Activated naive CD4-positive, alpha-beta T cell treated with anti-CD3 and anti-CD28 coated beads, Interleukin-2, amount 50 U/mL, for 24 hours (primary cell): ENCODE data around the gene KCTD11.
"Not testable (repeated sequence)": the region's sequence is repeated elsewhere in the genome, so short reads cannot be mapped to it uniquely, and the experiment has no call there.

ENCODE experiments used
- H3K27ac Mint-ChIP-seq: one replicate; pipeline ENCODE4 v1.8.0; 2021; ENCODE audit warnings: mild to moderate bottlenecking, mixed read lengths
- H3K27me3 Mint-ChIP-seq: one replicate; pipeline ENCODE4 v1.8.0; 2021; ENCODE audit warnings: mixed read lengths
- H3K36me3 Mint-ChIP-seq: one replicate; pipeline ENCODE4 v1.8.0; 2021; ENCODE audit warnings: mixed read lengths
- H3K4me1 Mint-ChIP-seq: one replicate; pipeline ENCODE4 v1.8.0; 2021; ENCODE audit warnings: mixed read lengths
- H3K4me3 Mint-ChIP-seq: one replicate; pipeline ENCODE4 v1.8.0; 2021; ENCODE audit warnings: mild to moderate bottlenecking, mixed read lengths
- H3K9me3 Mint-ChIP-seq: one replicate; pipeline ENCODE4 v1.8.0; 2021; ENCODE audit warnings: mixed read lengths

The KCTD11 gene

DNA sequence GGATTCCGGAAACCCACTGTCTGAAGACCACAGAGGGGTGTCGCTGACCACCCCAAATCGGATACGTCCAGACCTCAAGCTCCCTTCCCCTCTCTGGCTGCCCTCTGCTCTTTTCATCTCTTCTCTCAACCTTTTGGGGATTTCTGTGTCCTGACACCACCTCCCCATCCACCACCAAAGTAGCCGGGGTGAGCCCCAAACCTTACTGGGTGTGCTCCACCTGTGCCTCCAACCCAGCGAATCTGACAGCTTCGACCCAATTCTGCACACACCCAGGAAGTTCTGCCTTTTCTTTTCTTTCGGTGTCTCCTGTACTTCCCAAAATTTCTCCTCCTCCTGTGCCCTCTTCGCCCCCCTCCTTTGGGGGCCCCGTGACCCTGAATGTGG lies 534 bp downstream of the KCTD11 start:
- H3K36me3 Mint-ChIP-seq = no peaks in the 10 kb centered on the region

DNA sequence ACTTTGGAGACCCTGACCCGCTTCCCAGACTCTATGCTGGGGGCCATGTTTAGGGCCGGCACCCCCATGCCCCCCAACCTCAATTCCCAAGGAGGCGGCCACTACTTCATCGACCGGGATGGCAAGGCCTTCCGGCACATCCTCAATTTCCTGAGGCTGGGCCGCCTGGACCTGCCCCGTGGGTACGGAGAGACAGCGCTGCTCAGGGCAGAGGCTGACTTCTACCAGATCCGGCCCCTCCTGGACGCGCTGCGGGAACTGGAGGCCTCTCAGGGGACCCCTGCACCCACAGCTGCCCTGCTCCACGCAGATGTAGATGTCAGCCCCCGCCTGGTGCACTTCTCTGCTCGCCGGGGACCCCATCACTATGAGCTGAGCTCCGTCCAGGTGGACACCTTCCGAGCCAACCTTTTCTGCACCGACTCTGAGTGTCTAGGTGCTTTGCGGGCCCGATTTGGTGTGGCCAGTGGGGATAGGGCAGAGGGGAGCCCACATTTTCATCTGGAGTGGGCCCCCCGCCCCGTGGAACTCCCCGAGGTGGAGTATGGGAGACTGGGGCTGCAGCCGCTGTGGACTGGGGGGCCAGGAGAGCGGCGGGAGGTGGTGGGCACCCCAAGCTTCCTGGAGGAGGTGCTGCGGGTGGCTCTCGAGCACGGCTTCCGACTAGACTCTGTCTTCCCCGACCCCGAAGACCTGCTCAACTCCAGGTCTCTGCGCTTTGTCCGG lies 1.1 kb downstream of the KCTD11 start:
- H3K4me1 Mint-ChIP-seq = peaks cover 22% of the 10 kb centered on the region
- H3K27me3 Mint-ChIP-seq = no peaks in the 10 kb centered on the region
- H3K4me3 Mint-ChIP-seq = peak overlapping the region; percentile 86
- no peaks in the 10 kb centered on the region for H3K9me3 Mint-ChIP-seq
- no peaks in the 10 kb centered on the region for H3K36me3 Mint-ChIP-seq
- H3K27ac Mint-ChIP-seq = peak overlapping the region; percentile 89

More for the DNA sequence above, 534 bp downstream of the KCTD11 start:
- peak overlapping the region; percentile 86 for H3K4me3 Mint-ChIP-seq
- peak overlapping the region; percentile 89 for H3K27ac Mint-ChIP-seq
- H3K4me1 Mint-ChIP-seq = peaks cover 22% of the 10 kb centered on the region
- no peaks in the 10 kb centered on the region for H3K9me3 Mint-ChIP-seq
- H3K27me3 Mint-ChIP-seq = no peaks in the 10 kb centered on the region

DNA sequence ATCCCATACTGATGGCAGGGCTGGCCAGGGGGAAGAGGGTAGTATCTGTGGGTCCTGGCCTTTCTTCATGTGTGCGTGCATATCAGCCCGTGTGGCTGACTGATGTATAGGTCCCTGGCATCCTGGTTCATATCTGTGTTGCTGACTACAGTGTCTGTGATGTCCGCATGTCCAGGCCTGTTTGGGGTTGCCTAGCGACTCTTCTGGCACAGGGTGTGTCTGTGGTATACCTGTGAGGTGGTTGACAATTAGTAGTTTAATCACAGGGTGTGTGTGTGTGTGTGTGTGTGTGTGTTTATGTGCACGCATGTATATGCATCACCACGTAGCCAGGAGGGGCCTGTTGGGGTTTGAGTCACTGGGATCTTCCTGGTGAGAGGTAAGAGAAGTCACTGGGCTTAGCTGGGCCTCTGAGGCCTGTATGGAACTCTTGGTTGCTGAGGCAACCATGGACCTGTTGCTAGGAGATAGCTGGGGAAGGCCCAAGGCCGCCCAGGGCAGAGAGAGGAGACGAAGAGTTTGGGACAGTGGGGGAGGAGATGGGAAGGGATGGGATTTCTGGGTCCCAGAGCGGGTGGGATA lies 2.4 kb downstream of the KCTD11 start:
- Mint-ChIP-seq H3K36me3 (no peaks in the 10 kb centered on the region), H3K4me3 (no peak overlapping the region), H3K27me3 (no peaks in the 10 kb centered on the region), H3K9me3 (no peaks in the 10 kb centered on the region), H3K27ac (peak overlapping the region; percentile 82), H3K4me1 (peaks cover 22% of the 10 kb centered on the region)

DNA sequence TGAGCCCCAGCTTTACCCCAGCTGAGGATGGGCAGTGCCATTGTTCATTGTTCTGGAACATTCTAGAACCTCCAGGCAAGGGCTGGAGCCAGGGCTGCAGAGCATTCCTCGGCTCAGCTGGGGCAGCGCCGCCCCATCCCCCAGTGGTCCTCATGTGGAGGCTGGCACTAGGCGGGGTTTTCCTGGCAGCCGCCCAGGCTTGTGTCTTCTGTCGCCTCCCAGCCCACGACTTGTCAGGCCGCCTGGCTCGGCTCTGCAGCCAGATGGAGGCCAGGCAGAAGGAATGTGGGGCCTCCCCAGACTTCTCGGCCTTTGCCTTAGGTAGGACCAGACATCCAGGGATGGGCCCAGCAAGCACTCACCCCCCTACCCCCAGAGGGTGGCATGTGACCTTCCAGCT lies 3.1 kb downstream of the KCTD11 start, which contains the start of gene TMEM95:
Gene TMEM95 (plus strand): TSS at position 104 of the 400 bp plus-strand sequence. CDS start 49 bp downstream, at position 153.
- H3K27me3 Mint-ChIP-seq = no peaks in the 10 kb centered on the region
- H3K27ac Mint-ChIP-seq = peak within 1 kb of the TSS; percentile 82
- H3K4me1 Mint-ChIP-seq = peaks cover 22% of the 10 kb centered on the region
- no peak within 1 kb of the TSS for H3K4me3 Mint-ChIP-seq
- H3K9me3 Mint-ChIP-seq = no peaks in the 10 kb centered on the region
- no peaks in the 10 kb centered on the region for H3K36me3 Mint-ChIP-seq

DNA sequence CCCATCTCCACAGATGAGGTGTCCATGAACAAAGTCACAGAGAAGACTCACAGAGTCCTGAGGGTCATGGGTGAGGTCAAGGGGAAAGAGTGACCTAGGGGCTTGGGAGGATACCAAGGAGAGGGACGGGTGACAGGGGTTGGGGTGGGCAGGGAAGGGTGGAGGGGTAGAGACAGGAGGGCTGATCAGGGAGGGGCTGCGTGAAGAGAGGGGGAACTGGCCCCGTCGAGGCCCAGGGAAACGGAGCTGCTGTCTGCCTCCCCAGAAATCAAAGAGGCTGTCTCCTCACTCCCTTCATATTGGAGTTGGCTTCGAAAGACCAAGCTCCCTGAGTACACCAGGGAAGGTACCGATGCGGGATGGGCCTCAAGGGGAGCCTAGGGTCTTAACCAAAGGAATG lies 3.6 kb downstream of the KCTD11 start:
- H3K9me3 Mint-ChIP-seq = no peaks in the 10 kb centered on the region

DNA sequence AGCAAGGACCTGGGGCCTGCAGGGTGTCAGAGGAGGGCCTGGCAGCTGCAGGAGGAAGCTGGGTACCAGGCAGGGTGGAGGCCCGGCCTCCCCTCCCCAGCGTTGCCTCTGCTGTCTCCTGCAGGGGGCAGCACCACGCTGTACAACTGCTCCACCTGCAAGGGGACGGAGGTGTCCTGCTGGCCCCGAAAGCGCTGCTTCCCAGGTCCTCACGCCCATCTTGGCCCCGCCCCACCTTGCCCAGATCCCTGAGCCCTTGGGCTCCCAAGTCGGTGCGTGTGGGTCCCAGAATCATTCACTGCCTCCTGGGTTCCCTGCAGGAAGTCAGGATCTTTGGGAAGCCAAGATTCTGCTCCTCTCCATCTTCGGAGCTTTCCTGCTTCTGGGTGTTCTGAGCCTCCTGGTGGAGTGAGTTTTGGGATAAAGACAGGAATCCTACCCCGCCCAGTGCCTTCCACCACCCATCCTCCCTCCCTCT lies 4.1 kb downstream of the KCTD11 start:
- Mint-ChIP-seq H3K4me1 (peaks cover 22% of the 10 kb centered on the region), H3K9me3 (no peaks in the 10 kb centered on the region), H3K27ac (no peak overlapping the region), H3K4me3 (no peak overlapping the region), H3K27me3 (no peaks in the 10 kb centered on the region), H3K36me3 (no peaks in the 10 kb centered on the region)

More for the DNA sequence above, 3.6 kb downstream of the KCTD11 start:
- no peaks in the 10 kb centered on the region for H3K36me3 Mint-ChIP-seq
- H3K4me3 Mint-ChIP-seq = no peak overlapping the region
- no peaks in the 10 kb centered on the region for H3K27me3 Mint-ChIP-seq
- H3K27ac Mint-ChIP-seq = no peak overlapping the region
- peaks cover 22% of the 10 kb centered on the region for H3K4me1 Mint-ChIP-seq

DNA sequence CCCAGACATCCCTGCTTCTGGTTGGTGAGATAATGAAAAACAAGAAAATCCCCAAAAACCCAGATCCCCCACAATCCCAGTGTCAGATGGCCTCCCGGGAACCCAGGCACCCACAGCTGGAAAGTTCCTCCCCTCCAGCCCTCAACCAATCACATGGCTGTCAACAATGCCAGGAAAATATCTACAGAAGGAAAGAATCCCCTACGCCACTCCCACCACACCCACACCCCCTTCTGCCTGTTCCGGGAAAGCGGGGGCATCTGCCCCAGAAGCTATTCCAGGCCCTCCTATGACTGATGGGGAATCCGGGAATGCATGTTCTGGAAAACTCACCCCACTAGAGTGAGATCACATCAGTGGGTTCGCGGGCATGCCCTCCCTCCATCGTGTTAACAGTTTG lies 4.8 kb downstream of the KCTD11 start:
- no peaks in the 10 kb centered on the region for H3K27me3 Mint-ChIP-seq
- H3K9me3 Mint-ChIP-seq = no peaks in the 10 kb centered on the region
- no peaks in the 10 kb centered on the region for H3K36me3 Mint-ChIP-seq
- H3K4me3 Mint-ChIP-seq = no peak overlapping the region
- no peak overlapping the region for H3K27ac Mint-ChIP-seq
- H3K4me1 Mint-ChIP-seq = peaks cover 19% of the 10 kb centered on the region

DNA sequence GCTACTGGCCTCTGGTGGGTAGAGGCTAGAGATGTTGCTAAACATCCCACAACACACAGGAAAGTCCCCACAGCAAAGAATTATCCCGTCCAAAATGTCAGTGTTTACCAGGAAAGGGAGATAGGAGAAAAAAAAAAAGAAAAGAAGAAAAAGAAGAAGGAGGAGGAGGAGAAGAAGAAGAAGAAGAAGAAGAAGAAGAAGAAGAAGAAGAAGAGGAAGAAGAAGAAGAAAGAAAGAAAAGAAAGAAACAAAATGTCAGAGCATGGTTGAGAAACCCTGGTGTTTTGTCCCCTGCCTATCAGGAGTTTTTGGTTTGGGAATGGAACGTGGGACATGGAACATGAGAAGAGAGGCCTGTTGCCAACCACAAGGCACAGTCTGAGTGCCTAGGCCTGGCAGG lies 5.4 kb downstream of the KCTD11 start:
- H3K9me3 Mint-ChIP-seq = no peaks in the 10 kb centered on the region
- H3K27me3 Mint-ChIP-seq = no peaks in the 10 kb centered on the region
- no peak overlapping the region for H3K27ac Mint-ChIP-seq
- no peaks in the 10 kb centered on the region for H3K36me3 Mint-ChIP-seq
- H3K4me3 Mint-ChIP-seq = no peak overlapping the region
- peaks cover 17% of the 10 kb centered on the region for H3K4me1 Mint-ChIP-seq

DNA sequence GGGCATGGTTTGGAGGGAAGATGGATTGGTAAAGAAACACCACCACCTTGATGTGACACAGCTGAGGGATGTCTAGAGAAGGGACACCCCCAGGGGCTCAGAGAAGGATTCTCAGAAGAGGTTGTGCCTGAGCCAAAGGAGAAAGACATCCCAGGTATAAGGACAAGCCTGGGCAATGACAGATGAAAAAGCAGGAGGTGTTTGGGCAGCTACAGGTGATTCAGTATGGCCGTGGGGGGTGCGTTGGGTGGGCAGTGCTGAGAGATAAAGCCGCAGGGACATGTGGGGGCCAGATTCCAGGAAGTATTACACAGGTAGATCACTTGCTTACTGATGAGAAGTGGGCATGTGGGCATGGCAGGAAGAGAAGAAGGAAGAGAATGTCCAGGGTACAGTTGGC lies 9.9 kb downstream of the KCTD11 start:
- no peaks in the 10 kb centered on the region for H3K27me3 Mint-ChIP-seq
- H3K36me3 Mint-ChIP-seq = no peaks in the 10 kb centered on the region
- H3K27ac Mint-ChIP-seq = no peak overlapping the region
- H3K4me1 Mint-ChIP-seq = no peaks in the 10 kb centered on the region
- H3K4me3 Mint-ChIP-seq = no peak overlapping the region
- H3K9me3 Mint-ChIP-seq = no peaks in the 10 kb centered on the region

DNA sequence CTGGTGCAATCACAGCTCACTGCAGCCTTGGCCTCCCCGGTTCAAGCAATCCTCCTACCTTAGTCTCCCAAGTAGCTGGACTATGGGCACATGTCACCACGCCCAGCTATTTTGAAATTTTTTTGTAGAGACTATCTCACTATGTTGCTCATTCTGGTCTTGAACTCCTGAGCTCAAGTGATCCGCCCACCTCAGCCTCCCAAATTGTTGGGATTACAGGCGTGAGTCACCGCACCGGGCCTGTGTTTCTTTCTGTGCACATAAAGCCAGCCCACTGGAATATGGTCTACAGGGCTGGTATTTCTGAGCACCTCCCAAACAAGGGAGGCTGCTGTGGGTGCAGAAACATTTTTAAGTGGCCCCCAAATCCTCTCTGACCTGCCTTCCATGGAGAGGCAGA lies 11.3 kb downstream of the KCTD11 start:
- no peaks in the 10 kb centered on the region for H3K4me1 Mint-ChIP-seq
- H3K27ac Mint-ChIP-seq = no peak overlapping the region
- no peak overlapping the region for H3K4me3 Mint-ChIP-seq
- no peaks in the 10 kb centered on the region for H3K36me3 Mint-ChIP-seq
- no peaks in the 10 kb centered on the region for H3K27me3 Mint-ChIP-seq
- no peaks in the 10 kb centered on the region for H3K9me3 Mint-ChIP-seq

DNA sequence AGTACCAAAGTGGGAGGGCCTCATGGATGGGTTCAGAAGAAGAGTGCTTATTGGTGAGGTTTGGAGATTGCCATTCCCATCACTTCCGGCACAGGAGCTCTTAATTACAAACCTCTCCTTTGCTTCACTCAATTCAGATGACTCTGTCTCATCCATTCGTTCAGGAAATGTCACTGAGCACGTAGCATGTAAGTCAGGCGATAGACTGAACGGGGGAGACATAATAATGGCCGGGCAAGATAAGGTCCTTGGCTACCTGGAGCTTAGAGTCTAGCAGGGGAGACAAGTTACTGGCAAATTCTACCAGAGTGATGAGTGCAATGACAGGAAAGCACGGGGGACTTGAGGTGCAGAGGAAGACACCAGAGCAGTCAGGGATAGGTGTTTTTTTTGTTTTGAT lies 14.0 kb downstream of the KCTD11 start:
- H3K27me3 Mint-ChIP-seq, H3K36me3 Mint-ChIP-seq, H3K27ac Mint-ChIP-seq, H3K4me3 Mint-ChIP-seq, H3K9me3 Mint-ChIP-seq, H3K4me1 Mint-ChIP-seq: not testable (repeated sequence)

DNA sequence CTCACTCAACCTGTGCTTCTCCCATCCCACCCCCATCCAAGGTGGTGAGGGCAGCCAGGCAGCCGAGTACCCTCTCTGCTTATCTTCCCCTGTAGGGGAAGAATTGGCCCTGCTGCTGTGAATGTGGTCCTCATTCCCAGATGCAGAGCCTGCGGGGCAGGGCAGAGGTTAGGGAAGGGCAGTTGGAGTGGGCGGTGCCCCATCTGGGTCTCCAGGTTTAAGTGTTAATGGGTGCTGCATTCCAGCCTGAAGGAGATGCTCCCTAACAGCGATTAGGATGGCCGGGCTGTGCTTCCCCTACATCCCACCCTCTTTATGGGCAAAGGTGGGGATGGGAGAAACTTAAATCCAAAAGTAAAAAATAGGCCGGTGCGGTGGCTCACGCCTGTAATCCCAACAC lies 15.1 kb downstream of the KCTD11 start:
- H3K9me3 Mint-ChIP-seq = no peaks in the 10 kb centered on the region
- no peaks in the 10 kb centered on the region for H3K4me1 Mint-ChIP-seq
- H3K4me3 Mint-ChIP-seq = no peak overlapping the region
- H3K27me3 Mint-ChIP-seq = no peaks in the 10 kb centered on the region
- H3K36me3 Mint-ChIP-seq = no peaks in the 10 kb centered on the region
- no peak overlapping the region for H3K27ac Mint-ChIP-seq

DNA sequence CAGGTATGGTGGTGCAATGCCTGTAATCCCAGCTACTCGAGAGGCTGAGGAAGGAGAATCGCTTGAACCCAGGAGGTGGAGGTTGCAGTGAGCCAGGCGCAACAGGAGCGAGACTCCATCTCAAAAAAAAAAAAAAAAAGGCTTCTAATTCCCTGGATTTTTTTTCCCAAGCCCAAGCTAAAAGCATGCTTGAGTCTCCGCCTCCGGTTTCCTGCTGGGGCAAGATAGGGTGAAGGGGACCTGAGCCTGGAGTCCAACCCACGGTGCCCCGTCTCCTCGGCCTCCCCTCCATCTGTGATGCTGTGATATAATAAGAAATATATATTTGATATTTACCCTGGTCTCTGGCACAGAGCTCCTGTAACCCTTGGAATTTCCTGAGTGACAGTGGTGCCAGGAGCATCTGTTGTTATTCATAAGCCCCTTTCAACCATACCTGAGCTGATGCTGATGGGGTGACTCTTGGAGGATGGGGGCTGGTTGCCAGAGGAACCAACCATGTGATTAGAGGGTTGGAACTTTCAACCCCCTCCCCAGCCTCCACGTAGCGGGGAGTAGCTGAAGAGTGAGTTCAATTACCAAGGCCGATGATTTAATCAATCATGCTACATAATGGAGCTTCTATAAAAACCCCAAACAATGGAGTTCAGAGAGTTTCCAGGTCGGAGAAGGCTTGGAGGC lies 16.1 kb downstream of the KCTD11 start:
- no peaks in the 10 kb centered on the region for H3K27me3 Mint-ChIP-seq
- H3K4me1 Mint-ChIP-seq = no peaks in the 10 kb centered on the region
- H3K4me3 Mint-ChIP-seq = no peak overlapping the region
- no peaks in the 10 kb centered on the region for H3K9me3 Mint-ChIP-seq
- no peaks in the 10 kb centered on the region for H3K36me3 Mint-ChIP-seq
- H3K27ac Mint-ChIP-seq = no peak overlapping the region

DNA sequence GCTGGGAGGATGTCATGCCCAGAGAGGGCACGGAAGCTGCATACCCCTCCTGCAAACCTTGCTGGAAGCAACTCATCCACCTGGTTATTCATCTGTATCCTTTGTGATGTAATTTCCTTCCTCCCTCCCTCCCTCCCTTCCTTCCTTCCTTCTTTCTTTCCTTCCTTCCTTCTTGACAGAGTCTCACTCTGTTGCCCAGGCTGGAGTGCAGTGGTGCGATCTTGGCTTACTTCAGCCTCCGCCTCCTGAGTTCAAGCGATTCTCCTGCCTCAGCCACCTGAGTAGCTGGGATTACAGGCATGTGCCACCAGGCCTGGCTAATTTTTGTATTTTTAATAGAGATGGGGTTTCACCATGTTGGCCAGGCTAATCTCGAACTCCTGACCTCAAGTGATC lies 16.6 kb downstream of the KCTD11 start:
- not testable (repeated sequence) for H3K9me3 Mint-ChIP-seq, H3K27me3 Mint-ChIP-seq, H3K27ac Mint-ChIP-seq, H3K4me3 Mint-ChIP-seq, H3K36me3 Mint-ChIP-seq, H3K4me1 Mint-ChIP-seq

DNA sequence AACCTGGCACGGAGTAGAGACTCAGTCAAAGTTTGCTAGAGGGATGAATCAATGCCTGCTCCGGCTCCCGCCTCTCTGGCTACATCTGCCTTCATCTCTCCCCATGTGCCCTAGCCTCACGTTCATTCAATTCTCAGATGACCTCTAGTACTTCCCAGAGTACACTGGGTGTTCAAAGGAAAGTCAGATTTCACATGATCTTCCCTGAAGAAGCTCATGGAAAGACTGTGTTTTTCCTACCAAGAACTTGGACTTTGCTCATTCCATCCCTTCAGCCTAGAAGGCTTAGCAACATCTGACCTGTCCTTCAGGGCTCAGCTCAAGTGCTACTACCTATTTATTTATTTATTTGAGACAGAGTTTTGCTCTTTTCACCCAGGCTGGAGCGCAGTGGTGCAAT lies 17.9 kb downstream of the KCTD11 start:
- H3K9me3 Mint-ChIP-seq = no peaks in the 10 kb centered on the region
- H3K27ac Mint-ChIP-seq = no peak overlapping the region
- no peak overlapping the region for H3K4me3 Mint-ChIP-seq

DNA sequence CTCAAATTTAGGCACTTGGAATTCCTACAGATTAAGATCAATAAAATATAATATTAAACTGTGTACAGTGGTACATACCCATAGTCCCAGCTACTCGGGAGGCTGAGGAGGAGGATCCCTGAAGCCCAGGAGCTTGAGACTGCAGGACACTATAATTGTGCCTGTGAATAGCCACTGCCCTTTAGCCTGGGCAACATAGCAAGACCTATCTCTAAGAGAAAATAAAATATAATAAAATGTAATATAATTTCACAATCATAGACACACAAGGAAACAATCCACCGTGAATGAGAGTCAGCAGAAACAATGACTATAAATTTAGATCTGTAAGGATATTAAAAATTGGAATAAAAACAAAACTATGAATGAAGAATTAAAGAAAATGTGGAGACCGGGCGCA lies 18.9 kb downstream of the KCTD11 start:
- H3K4me1 Mint-ChIP-seq = no peaks in the 10 kb centered on the region
- H3K4me3 Mint-ChIP-seq = no peak overlapping the region
- H3K36me3 Mint-ChIP-seq = no peaks in the 10 kb centered on the region
- no peaks in the 10 kb centered on the region for H3K9me3 Mint-ChIP-seq
- H3K27ac Mint-ChIP-seq = no peak overlapping the region
- H3K27me3 Mint-ChIP-seq = no peaks in the 10 kb centered on the region

More for the DNA sequence above, 17.9 kb downstream of the KCTD11 start:
- Mint-ChIP-seq H3K27me3 (no peaks in the 10 kb centered on the region), H3K36me3 (no peaks in the 10 kb centered on the region), H3K4me1 (no peaks in the 10 kb centered on the region)
